Measurements from ENCODE around the gene CACNA2D2. TPM values are rescaled to one million over a fixed set of nuclear protein-coding genes. Genes with fewer than 3 reads are reported as not detected.

CACNA2D2 gene
- total and polyA plus RNA-seq, 2 of the 13 experiments (the other 11 are each of a cell fraction or from before 2014, with no cell fraction given), result not detected

DNA sequence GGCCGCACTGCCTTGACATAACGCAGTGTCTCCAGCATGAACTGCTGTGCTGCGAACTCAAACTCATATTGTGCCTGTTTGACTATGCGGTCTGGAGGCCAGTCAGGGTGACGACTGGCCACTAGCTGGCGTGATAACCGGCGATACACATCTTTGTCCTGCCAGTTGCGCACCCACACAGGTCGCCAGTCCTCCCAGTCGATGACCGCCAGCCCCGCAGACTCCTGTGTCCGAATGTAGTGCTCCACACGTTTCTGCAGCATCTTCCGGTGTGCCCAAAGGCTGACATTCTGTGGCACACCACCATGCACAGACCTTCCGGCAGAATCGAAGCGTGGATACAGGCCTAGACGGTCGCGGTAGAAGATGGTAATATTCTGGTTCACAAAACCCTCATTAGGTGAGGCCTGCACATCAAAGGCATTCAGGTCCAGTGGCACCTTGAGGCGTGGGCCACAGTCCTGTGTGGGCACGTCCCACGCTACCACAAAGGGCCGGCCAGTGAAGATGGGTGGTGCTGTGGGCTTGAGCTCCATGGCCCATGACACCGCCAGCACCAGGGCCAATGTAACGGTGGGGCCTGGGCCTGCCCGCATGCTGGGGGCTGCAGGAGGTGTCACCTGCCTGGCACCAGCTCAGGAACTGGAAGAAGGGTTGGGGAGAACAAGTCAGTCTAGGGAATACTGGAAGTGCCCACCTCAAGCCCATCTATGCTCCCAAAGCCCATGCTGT is 183.4 kb downstream of the CACNA2D2 start (continued):
- no peak for TF ChIP-seq KDM2A (CRISPR knock-in tag; IDR thresholded peaks at IDR 0.05; ENCODE audit: borderline replicate concordance, low read depth)
- 0 out of 2 replicates have a peak, but pooled peaks have one; percentile 3 for TF ChIP-seq ZNF44 (CRISPR knock-in tag; IDR thresholded peaks at IDR 0.05)
- TF ChIP-seq FOXC1 (CRISPR knock-in tag; IDR thresholded peaks at IDR 0.05; ENCODE audit: borderline replicate concordance), result 0 out of 2 replicates have a peak, but pooled peaks have one; percentile 15
- TF ChIP-seq FOXA3 (CRISPR knock-in tag; IDR thresholded peaks at IDR 0.05), result no peak
- no peak for TF ChIP-seq ZNF720 (CRISPR knock-in tag; IDR thresholded peaks at IDR 0.05)
- TF ChIP-seq, protein P1, sequence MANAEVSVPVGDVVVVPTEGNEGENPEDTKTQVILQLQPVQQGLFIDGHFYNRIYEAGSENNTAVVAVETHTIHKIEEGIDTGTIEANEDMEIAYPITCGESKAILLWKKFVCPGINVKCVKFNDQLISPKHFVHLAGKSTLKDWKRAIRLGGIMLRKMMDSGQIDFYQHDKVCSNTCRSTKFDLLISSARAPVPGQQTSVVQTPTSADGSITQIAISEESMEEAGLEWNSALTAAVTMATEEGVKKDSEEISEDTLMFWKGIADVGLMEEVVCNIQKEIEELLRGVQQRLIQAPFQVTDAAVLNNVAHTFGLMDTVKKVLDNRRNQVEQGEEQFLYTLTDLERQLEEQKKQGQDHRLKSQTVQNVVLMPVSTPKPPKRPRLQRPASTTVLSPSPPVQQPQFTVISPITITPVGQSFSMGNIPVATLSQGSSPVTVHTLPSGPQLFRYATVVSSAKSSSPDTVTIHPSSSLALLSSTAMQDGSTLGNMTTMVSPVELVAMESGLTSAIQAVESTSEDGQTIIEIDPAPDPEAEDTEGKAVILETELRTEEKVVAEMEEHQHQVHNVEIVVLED (CRISPR knock-in tag; IDR thresholded peaks at IDR 0.05; ENCODE audit: borderline replicate concordance), result no peak
- no peak for TF ChIP-seq SNAPC4 (CRISPR knock-in tag; IDR thresholded peaks at IDR 0.05)
- peak; percentile 53; the same call in 1 of the 2 replicates for TF ChIP-seq ZNF138 (CRISPR knock-in tag; IDR thresholded peaks at IDR 0.05; ENCODE audit: low read depth)
- TF ChIP-seq GTF3A (CRISPR knock-in tag; conservative IDR thresholded peaks at IDR 0.05), result no peak
- TF ChIP-seq ZFYVE20 (CRISPR knock-in tag; IDR thresholded peaks at IDR 0.05; ENCODE audit: borderline replicate concordance, low read depth), result no peak
- TF ChIP-seq ZNF660 (CRISPR knock-in tag; IDR thresholded peaks at IDR 0.05; ENCODE audit: borderline replicate concordance, low read depth), result no peak
- 0 out of 2 replicates have a peak, but pooled peaks have one; percentile 22 for TF ChIP-seq CTCF (CRISPR knock-in tag; IDR thresholded peaks at IDR 0.05)
- TF ChIP-seq, protein P2, sequence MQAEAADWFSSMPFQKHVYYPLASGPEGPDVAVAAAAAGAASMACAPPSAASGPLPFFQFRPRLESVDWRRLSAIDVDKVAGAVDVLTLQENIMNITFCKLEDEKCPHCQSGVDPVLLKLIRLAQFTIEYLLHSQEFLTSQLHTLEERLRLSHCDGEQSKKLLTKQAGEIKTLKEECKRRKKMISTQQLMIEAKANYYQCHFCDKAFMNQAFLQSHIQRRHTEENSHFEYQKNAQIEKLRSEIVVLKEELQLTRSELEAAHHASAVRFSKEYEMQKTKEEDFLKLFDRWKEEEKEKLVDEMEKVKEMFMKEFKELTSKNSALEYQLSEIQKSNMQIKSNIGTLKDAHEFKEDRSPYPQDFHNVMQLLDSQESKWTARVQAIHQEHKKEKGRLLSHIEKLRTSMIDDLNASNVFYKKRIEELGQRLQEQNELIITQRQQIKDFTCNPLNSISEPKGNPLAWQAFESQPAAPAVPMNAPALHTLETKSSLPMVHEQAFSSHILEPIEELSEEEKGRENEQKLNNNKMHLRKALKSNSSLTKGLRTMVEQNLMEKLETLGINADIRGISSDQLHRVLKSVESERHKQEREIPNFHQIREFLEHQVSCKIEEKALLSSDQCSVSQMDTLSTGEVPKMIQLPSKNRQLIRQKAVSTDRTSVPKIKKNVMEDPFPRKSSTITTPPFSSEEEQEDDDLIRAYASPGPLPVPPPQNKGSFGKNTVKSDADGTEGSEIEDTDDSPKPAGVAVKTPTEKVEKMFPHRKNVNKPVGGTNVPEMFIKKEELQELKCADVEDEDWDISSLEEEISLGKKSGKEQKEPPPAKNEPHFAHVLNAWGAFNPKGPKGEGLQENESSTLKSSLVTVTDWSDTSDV (CRISPR knock-in tag; IDR thresholded peaks at IDR 0.05), result no peak
- TF ChIP-seq ZSCAN12 (CRISPR knock-in tag; IDR thresholded peaks at IDR 0.05), result no peak
- 0 out of 2 replicates have a peak, but pooled peaks have one; percentile 11 for TF ChIP-seq SIN3A (IDR thresholded peaks at IDR 0.05; ENCODE audit: borderline replicate concordance, low read depth, low read length)
- no peak for TF ChIP-seq ZSCAN20 (CRISPR knock-in tag; IDR thresholded peaks at IDR 0.05; ENCODE audit: borderline replicate concordance)
- no peak for TF ChIP-seq ZNF7 (CRISPR knock-in tag; IDR thresholded peaks at IDR 0.05)

Measured in HepG2 (cell line).